B cell (primary cell): ENCODE data around the gene PARN. TPM values are rescaled to one million over a fixed set of nuclear protein-coding genes. Genes with fewer than 3 reads are reported as not detected.

Source experiments
- ATAC-seq: fragments of 200-7000 bp; cut with Tn5 transposase; one replicate; pipeline ENCODE4 v1.10.0; 2021; ENCODE audit warnings: low read depth, mild to moderate bottlenecking, moderate number of reproducible peaks, moderate library complexity
- CTCF ChIA-PET: fragments of 350-600 bp; sonication (Branson Sonifier 250); formaldehyde crosslinking; loops from one replicate; lab custom pipeline; 2021; ENCODE audit warnings: antibody characterized with exemption, inconsistent platforms; lab: Charles Lee
- POLR2A ChIA-PET: fragments of 350-600 bp; sonication (Branson Sonifier 250); formaldehyde crosslinking; loops from one replicate; lab custom pipeline; 2021; ENCODE audit warnings: antibody characterized with exemption; lab: Charles Lee
- DNase-seq: peaks from one replicate; pipeline ENCODE4 v3.0.0; 2013
- H2AFZ ChIP-seq: 2 replicates; pipeline ENCODE4 v1.6.1; 2012; ENCODE audit warnings: mild to moderate bottlenecking, low read depth, low read length; ENCODE audit not compliant: insufficient read depth, poor library complexity, severe bottlenecking
- H3K27ac ChIP-seq, 2 donors: 1 replicate in 1 of 2; 2 replicates in 1 of 2; pipeline ENCODE4 v1.5.1; 2012 to 2013; ENCODE audit warnings: low read length in 2 of 2, mild to moderate bottlenecking in 2 of 2, moderate library complexity in 1 of 2
- H3K27me3 ChIP-seq, 4 experiments: fragments of 200-600 bp in 1 of 4; sonication (generic) in 1 of 4; replicated peaks in 1 of 4; 1 replicate in 2 of 4; 2 replicates in 2 of 4; pipeline versions ENCODE4 v1.6.1 to v1.7.0; 2013 to 2016; ENCODE audit warnings: low read length in 3 of 4, mild to moderate bottlenecking in 2 of 4, mixed read lengths in 1 of 4, moderate library complexity in 1 of 4; ENCODE audit not compliant: insufficient read depth in 4 of 4, control insufficient read depth in 3 of 4; ENCODE audit errors: control extremely low read depth in 1 of 4
- H3K36me3 ChIP-seq, 2 experiments: replicated peaks in 1 of 2; 1 replicate in 1 of 2; 2 replicates in 1 of 2; pipeline versions ENCODE4 v1.6.1 to v1.7.1; 2013; ENCODE audit warnings: low read length in 1 of 2; ENCODE audit not compliant: insufficient read depth in 2 of 2, control insufficient read depth in 1 of 2; ENCODE audit errors: control extremely low read depth in 1 of 2, extremely low read depth in 1 of 2
- H3K4me1 ChIP-seq, 2 donors: fragments of 200-600 bp in 1 of 2; sonication (generic) in 1 of 2; 1 replicate in 1 of 2; 2 replicates in 1 of 2; pipeline versions ENCODE4 v1.5.1 to v1.6.1; 2013 to 2017; ENCODE audit warnings: low read length in 2 of 2; ENCODE audit not compliant: control insufficient read depth in 2 of 2, insufficient read depth in 2 of 2
- H3K4me2 ChIP-seq: replicated peaks from 2 replicates; pipeline ENCODE3; 2012; ENCODE audit warnings: mild to moderate bottlenecking, low read depth, low read length; ENCODE audit not compliant: poor library complexity, severe bottlenecking
- H3K4me3 ChIP-seq, 5 experiments: fragments of 200-600 bp in 1 of 5; sonication (generic) in 1 of 5; 1 replicate in 3 of 5; 2 replicates in 2 of 5; pipeline versions ENCODE4 v1.5.1 to v1.7.0; 2011 to 2016; ENCODE audit warnings: low read length in 4 of 5, mild to moderate bottlenecking in 4 of 5, low read depth in 2 of 5, control low read depth in 1 of 5, moderate library complexity in 1 of 5; ENCODE audit not compliant: insufficient read depth in 1 of 5; ENCODE audit errors: control extremely low read depth in 1 of 5, extremely low read depth in 1 of 5
- H3K79me2 ChIP-seq: fragments of 200-600 bp; sonication (generic); one replicate; pipeline ENCODE4 v1.6.0; 2016; ENCODE audit warnings: low read length; ENCODE audit not compliant: control insufficient read depth, insufficient read depth
- H3K9ac ChIP-seq: fragments of 200-600 bp; sonication (generic); 2 replicates; pipeline ENCODE4 v1.6.1; 2017; ENCODE audit warnings: mild to moderate bottlenecking, low read length, moderate library complexity
- H3K9me3 ChIP-seq, 3 donors: one replicate each; pipeline versions ENCODE4 v1.6.1 to v1.7.1; 2013; ENCODE audit warnings: low read length in 2 of 3; ENCODE audit not compliant: control insufficient read depth in 2 of 3, insufficient read depth in 1 of 3; ENCODE audit errors: control extremely low read depth in 1 of 3
- H4K20me1 ChIP-seq: 2 replicates; pipeline ENCODE4 v1.6.0; 2012; ENCODE audit warnings: mild to moderate bottlenecking, low read length; ENCODE audit not compliant: insufficient read depth, control insufficient read depth, poor library complexity, severe bottlenecking
- H3K27ac Mint-ChIP-seq: one replicate; pipeline ENCODE4 v1.8.0; 2021; ENCODE audit warnings: mixed read lengths
- H3K27me3 Mint-ChIP-seq: one replicate; pipeline ENCODE4 v1.8.0; 2021; ENCODE audit warnings: mixed read lengths
- H3K4me1 Mint-ChIP-seq: one replicate; pipeline ENCODE4 v1.8.0; 2021; ENCODE audit warnings: mixed read lengths
- H3K4me3 Mint-ChIP-seq: one replicate; pipeline ENCODE4 v1.8.0; 2021; ENCODE audit warnings: mixed read lengths
- H3K9me3 Mint-ChIP-seq: one replicate; pipeline ENCODE4 v1.8.0; 2022; ENCODE audit warnings: mixed read lengths; ENCODE audit not compliant: insufficient read depth
- EZH2 ChIP-seq: IDR thresholded peaks from 2 replicates; pipeline ENCODE4 v1.6.1; 2012; ENCODE audit warnings: borderline replicate concordance, low read depth, mild to moderate bottlenecking, moderate library complexity, low read length; ENCODE audit not compliant: insufficient read depth, poor library complexity, severe bottlenecking
- WGBS: methylation state at CpG from one replicate; pipeline ENCODE4 v1.1.5; 2013; ENCODE audit warnings: missing lambda C conversion rate; ENCODE audit not compliant: insufficient coverage; 5-methylcytosine and 5-hydroxymethylcytosine counted together
- intact Hi-C: fragments of 100-400 bp; cut with micrococcal nuclease; formaldehyde crosslinking; loops from one replicate; pipeline ENCODE4 v1.10.0; 2022
- polyA plus RNA-seq: library from polyadenylated mRNA; depleted of rRNA; stranded (reverse); fragments of >200 nt; gene quantifications from 2 replicates; pipeline ENCODE4 v1.2.3, GENCODE V29; 2012
- total RNA-seq, 2 donors: library from RNA; stranded (reverse); fragments of 120-200 nt in 1 of 2; gene quantifications; 1 replicate in 1 of 2; 2 replicates in 1 of 2; pipeline versions ENCODE4 v1.2.3 to v1.2.4, GENCODE V29; 2013 to 2022
- TF ChIP-seq, protein P1 (sequence below): fragments of 200-600 bp; IDR thresholded peaks from one replicate; pipeline ENCODE4 v1.8.0; 2022; ENCODE audit warnings: antibody characterized with exemption, mild to moderate bottlenecking

Gene PARN
- total and polyA plus RNA-seq, 2 donors (not counting 1 experiment from before 2014, with no cell fraction given), result 25.3 to 62.2 TPM

DNA sequence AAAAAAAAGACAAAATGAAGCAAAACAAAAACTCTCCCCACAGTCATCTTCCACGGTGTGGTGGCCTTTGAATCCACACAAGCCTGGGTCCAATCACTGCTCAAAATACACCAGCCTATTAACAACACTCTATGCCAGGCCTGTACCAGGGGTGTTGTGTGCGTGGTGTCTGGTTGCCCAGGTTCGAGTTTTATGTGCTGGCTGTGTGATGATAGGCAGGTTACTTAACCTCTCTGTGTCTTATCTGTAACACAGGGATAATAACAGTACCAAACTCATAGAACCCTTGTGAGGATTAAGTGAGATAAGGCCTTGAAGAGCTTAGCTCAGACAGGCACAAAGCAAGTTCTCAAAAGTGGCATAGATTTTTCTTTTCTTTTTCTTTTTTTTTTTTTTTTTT lies 235.2 kb downstream of the PARN start:
- Histone ChIP-seq H3K27ac (no peak overlapping the region), H3K4me1 (no peaks in the 10 kb centered on the region), H3K36me3 (no peaks in the 10 kb centered on the region), H3K4me3 (no peak overlapping the region), H3K79me2 (no peaks in the 10 kb centered on the region), H3K9me3 (no peaks in the 10 kb centered on the region), H3K27me3 (no peaks in the 10 kb centered on the region), H3K4me2 (no peak overlapping the region), H2AFZ (no peak overlapping the region), H4K20me1 (no peaks in the 10 kb centered on the region), H3K9ac (no peak overlapping the region)
- Mint-ChIP-seq H3K4me1 (no peaks in the 10 kb centered on the region), H3K27ac (no peak overlapping the region), H3K4me3 (no peak overlapping the region), H3K9me3 (no peaks in the 10 kb centered on the region), H3K27me3 (no peaks in the 10 kb centered on the region)
- ATAC-seq (no peak), DNase-seq (no peak)
- ChIA-PET POLR2A (no interaction called here), CTCF (no interaction called here)
- WGBS, result no CpG with 5 or more reads among the region's 3 CpGs
- intact Hi-C loops, result no loop called here
- TF ChIP-seq, protein P1, sequence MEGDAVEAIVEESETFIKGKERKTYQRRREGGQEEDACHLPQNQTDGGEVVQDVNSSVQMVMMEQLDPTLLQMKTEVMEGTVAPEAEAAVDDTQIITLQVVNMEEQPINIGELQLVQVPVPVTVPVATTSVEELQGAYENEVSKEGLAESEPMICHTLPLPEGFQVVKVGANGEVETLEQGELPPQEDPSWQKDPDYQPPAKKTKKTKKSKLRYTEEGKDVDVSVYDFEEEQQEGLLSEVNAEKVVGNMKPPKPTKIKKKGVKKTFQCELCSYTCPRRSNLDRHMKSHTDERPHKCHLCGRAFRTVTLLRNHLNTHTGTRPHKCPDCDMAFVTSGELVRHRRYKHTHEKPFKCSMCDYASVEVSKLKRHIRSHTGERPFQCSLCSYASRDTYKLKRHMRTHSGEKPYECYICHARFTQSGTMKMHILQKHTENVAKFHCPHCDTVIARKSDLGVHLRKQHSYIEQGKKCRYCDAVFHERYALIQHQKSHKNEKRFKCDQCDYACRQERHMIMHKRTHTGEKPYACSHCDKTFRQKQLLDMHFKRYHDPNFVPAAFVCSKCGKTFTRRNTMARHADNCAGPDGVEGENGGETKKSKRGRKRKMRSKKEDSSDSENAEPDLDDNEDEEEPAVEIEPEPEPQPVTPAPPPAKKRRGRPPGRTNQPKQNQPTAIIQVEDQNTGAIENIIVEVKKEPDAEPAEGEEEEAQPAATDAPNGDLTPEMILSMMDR, result no peak
- no peak for TF ChIP-seq EZH2

DNA sequence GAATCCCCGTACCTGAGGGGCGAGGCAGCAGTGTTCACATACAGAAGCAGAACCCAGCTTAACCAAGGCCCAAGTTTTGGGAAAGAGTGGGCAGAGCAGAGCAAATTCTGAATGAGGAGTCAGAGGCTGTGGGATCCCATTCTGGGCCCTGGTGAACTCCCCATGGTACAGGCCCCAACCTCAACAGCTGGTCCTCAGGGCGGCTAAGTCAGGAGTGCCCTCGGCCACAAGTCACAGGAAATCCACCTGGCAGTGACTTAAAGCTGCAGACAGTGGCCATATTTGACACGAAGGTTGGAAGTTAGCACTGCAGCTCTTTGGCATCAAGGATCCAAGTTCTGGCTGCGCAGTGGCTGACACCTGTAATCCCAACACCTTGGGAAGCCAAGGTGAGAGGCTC lies 237.1 kb downstream of the PARN start:
- no peak for TF ChIP-seq EZH2
- TF ChIP-seq, protein P1, result no peak
- H3K4me2 ChIP-seq, result no peak overlapping the region
- ChIA-PET CTCF (no interaction called here), POLR2A (no interaction called here)
- Mint-ChIP-seq H3K9me3 (no peaks in the 10 kb centered on the region), H3K4me3 (no peak overlapping the region), H3K27me3 (no peaks in the 10 kb centered on the region), H3K4me1 (no peaks in the 10 kb centered on the region), H3K27ac (no peak overlapping the region)
- H3K9me3 ChIP-seq, result no peaks in the 10 kb centered on the region
- H3K4me3 ChIP-seq, result no peak overlapping the region
- intact Hi-C loops, result no loop called here
- H3K27me3 ChIP-seq, result no peaks in the 10 kb centered on the region
- no peak overlapping the region for H2AFZ ChIP-seq
- H3K36me3 ChIP-seq, result no peaks in the 10 kb centered on the region
- no peak overlapping the region for H3K27ac ChIP-seq
- ATAC-seq (no peak), DNase-seq (no peak)
- H3K4me1 ChIP-seq, result no peaks in the 10 kb centered on the region
- H3K79me2 ChIP-seq, result no peaks in the 10 kb centered on the region
- H4K20me1 ChIP-seq, result no peaks in the 10 kb centered on the region
- whole genome bisulfite sequencing, result 77% methylated on average over 4 of the region's 6 CpGs
- H3K9ac ChIP-seq, result no peak overlapping the region
